HL-60 (cell line): ENCODE measurements around the gene ANO6.

Experiments
- DNase-seq, 2 experiments: peaks; one replicate each; pipeline ENCODE4 v3.0.0-alpha.2; 2010 to 2020; ENCODE audit warnings: low read depth in 1 of 2, low spot score in 1 of 2
- H3K27ac ChIP-seq: fragments of 250-450 bp; sonication (Bioruptor Pico); replicated peaks from 2 replicates; pipeline ENCODE4 v1.5.1; 2020; ENCODE audit warnings: mild to moderate bottlenecking, moderate library complexity
- H3K27me3 ChIP-seq: fragments of 250-450 bp; sonication (Bioruptor Pico); 2 replicates; pipeline ENCODE4 v1.5.1; 2021; ENCODE audit warnings: mild to moderate bottlenecking, moderate library complexity; ENCODE audit not compliant: insufficient read depth, poor library complexity, severe bottlenecking
- H3K4me3 ChIP-seq: replicated peaks from 2 replicates; pipeline ENCODE4 v1.5.1; 2011; ENCODE audit warnings: mild to moderate bottlenecking, control low read depth, low read length; ENCODE audit not compliant: insufficient read depth
- GABPA ChIP-seq: IDR thresholded peaks from 2 replicates; pipeline ENCODE4 v1.6.1; 2012; ENCODE audit warnings: low read depth
- POLR2AphosphoS5 ChIP-seq: IDR thresholded peaks from 2 replicates; pipeline ENCODE4 v1.6.1; 2012; ENCODE audit warnings: low read depth
- REST ChIP-seq: IDR thresholded peaks from 2 replicates; pipeline ENCODE4 v1.6.1; 2012; ENCODE audit warnings: low read depth; ENCODE audit not compliant: insufficient replicate concordance
- SPI1 ChIP-seq: IDR thresholded peaks from 2 replicates; pipeline ENCODE4 v1.6.1; 2012; ENCODE audit warnings: low read depth, mild to moderate bottlenecking, borderline replicate concordance
- TF ChIP-seq, protein P1 (sequence below): IDR thresholded peaks from one replicate; pipeline ENCODE4 v1.5.1; 2011; ENCODE audit warnings: low read length, control low read depth, inconsistent platforms; ENCODE audit not compliant: insufficient read depth

ANO6 gene

GRCh38 chr12:45183246-45183645 lies 32.6 kb upstream of the ANO6 start:
- no peak overlapping the region for H3K4me3 ChIP-seq
- no peak overlapping the region for H3K27ac ChIP-seq
- no peak for DNase-seq
- no peak for TF ChIP-seq POLR2AphosphoS5
- TF ChIP-seq, protein P1, sequence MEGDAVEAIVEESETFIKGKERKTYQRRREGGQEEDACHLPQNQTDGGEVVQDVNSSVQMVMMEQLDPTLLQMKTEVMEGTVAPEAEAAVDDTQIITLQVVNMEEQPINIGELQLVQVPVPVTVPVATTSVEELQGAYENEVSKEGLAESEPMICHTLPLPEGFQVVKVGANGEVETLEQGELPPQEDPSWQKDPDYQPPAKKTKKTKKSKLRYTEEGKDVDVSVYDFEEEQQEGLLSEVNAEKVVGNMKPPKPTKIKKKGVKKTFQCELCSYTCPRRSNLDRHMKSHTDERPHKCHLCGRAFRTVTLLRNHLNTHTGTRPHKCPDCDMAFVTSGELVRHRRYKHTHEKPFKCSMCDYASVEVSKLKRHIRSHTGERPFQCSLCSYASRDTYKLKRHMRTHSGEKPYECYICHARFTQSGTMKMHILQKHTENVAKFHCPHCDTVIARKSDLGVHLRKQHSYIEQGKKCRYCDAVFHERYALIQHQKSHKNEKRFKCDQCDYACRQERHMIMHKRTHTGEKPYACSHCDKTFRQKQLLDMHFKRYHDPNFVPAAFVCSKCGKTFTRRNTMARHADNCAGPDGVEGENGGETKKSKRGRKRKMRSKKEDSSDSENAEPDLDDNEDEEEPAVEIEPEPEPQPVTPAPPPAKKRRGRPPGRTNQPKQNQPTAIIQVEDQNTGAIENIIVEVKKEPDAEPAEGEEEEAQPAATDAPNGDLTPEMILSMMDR, result no peak
- TF ChIP-seq SPI1, result no peak
- TF ChIP-seq GABPA, result no peak
- TF ChIP-seq REST, result no peak
- no peaks in the 10 kb centered on the region for H3K27me3 ChIP-seq

DNA sequence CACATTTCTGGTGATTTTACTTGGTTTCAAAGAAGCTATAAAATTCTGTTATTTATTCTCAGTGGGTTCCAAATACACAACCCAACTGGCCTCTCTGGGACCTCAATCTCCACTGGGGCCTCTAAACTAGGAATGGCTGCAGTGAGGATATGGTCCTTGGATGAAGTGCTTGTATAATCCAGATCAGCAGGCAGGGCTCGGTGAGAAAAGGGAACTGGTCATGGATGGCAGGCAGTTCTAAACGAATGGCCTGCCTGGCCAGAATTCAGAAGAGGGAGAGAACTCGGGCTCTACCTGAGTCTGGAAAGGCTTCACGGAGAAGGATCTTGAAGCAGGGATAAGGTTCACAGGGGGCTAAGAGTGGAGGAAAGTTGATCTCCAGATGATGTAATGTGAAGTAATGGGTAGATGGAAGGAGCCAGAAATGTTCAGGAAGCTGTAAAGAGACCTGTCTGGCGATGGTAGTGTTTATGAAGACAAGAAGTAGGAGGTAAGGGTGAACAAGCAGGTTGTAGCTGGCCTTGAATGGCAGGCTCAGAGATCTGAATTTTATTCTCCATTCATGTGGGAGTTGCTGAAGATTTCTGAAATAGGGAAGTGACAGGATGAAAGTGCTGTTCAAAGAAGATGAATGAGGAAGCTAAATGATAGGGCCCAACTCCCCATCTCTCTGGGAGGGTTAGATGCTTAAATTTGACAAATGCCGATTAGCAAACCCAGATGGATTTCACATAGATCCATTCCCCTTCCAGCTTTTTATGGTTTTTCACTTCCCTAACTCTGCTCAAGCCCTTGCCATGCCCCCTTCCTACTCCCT lies 31.5 kb upstream of the ANO6 start:
- DNase-seq, result peak in 1 of 2 experiments; percentile 52
- no peak overlapping the region for H3K27ac ChIP-seq
- no peak for TF ChIP-seq GABPA
- TF ChIP-seq SPI1, result peak; percentile 97
- H3K27me3 ChIP-seq, result no peaks in the 10 kb centered on the region
- no peak overlapping the region for H3K4me3 ChIP-seq

DNA sequence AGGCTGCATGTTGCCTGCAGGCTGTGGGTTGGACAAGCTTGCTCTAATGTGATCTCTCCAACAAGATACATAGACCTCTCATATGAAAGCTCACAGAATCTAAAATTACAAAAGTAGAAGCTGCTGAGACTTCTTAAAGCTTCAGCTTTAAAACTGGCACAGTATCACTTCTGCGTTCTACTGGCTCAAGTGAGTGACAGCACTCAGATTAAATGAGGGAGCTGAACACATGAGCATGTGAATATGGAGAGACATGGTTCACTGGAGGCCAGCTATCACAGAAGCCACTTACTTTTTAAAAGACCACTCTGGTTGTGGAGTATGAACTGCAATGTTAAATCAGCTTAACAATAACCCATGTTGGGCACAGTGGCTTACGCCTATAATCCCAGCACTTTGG lies 29.1 kb upstream of the ANO6 start:
- no peak overlapping the region for H3K4me3 ChIP-seq
- no peaks in the 10 kb centered on the region for H3K27me3 ChIP-seq
- DNase-seq, result no peak
- no peak overlapping the region for H3K27ac ChIP-seq
- TF ChIP-seq POLR2AphosphoS5, result no peak
- no peak for TF ChIP-seq SPI1
- TF ChIP-seq REST, result no peak
- no peak for TF ChIP-seq GABPA
- TF ChIP-seq, protein P1, result no peak

DNA sequence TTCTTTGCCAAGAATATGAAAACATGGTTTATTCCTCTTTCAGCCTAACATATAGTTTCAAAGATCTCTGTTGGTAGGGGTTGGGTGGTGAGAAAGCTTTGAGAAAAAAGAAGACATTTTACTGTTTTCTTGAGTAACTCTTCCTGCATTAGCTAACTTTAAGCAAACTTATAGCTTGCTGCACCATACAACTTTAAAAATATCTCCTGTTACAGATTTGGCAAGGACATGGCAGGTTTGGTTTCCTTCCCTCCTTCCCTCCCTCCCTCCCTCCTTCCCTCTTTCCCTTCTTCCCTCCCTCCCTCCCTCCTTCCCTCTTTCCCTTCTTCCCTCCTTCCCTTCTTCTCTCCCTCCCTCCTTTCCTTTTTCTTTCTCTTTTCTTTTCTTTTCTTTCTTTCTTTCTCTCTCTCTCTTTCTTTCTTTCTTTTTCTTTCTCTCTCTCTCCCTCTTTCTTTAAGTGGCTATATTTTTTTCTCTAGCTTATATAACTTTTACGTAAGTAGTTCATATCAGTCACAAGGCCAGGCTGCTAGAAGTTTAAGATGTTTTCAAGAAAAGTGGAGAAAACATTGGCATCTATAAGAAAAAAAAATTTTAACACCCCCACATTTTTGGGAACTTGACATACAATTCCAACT lies 26.0 kb upstream of the ANO6 start:
- Histone ChIP-seq H3K27ac (no peak overlapping the region), H3K27me3 (no peaks in the 10 kb centered on the region), H3K4me3 (no peak overlapping the region)
- TF ChIP-seq, protein P1, result no peak
- no peak for TF ChIP-seq SPI1
- TF ChIP-seq REST, result no peak
- TF ChIP-seq POLR2AphosphoS5, result no peak
- no peak for TF ChIP-seq GABPA
- DNase-seq, result no peak
